ENCODE results near the gene TMEM222. TPM values are rescaled to one million over a fixed set of nuclear protein-coding genes. Genes with fewer than 3 reads are reported as not detected.

Gene TMEM222
- total and polyA plus RNA-seq, 2 of the 4 experiments (the other 2 are of a cell fraction) = 19.9 to 54.1 TPM

- TF ChIP-seq ELK1 (IDR thresholded peaks at IDR 0.05; ENCODE audit: borderline replicate concordance, low read depth, low read length) (no peak), RAD21 (IDR thresholded peaks at IDR 0.05; ENCODE audit: low read length) (no peak), CEBPB (IDR thresholded peaks at IDR 0.05; ENCODE audit: low read depth, low read length) (no peak)
Measured at GRCh38 chr1:27336756-27337155, 14.8 kb downstream of the TMEM222 start (continued).

- Histone ChIP-seq H4K91ac (ENCODE audit: insufficient read depth, low read depth, low read length) (no peak overlapping the region), H3K23ac (ENCODE audit: low read depth, low read length) (no peak overlapping the region), H4K5ac (ENCODE audit: low read depth, low read length) (no peak overlapping the region), H4K8ac (ENCODE audit: low read depth in 2 of 2, low read length in 2 of 2) (no peak overlapping the region), H2BK5ac (ENCODE audit: low read depth, low read length, poor library complexity, severe bottlenecking) (no peak overlapping the region), H3K79me1 (ENCODE audit: low read depth in 1 of 2, low read length in 2 of 2) (no peaks in the 10 kb centered on the region; a peak in 1 of 4 replicates), H3K27ac (ENCODE audit: insufficient read depth, low read length) (no peak overlapping the region), H4K20me1 (ENCODE audit: insufficient read depth, low read length) (no peaks in the 10 kb centered on the region), H3K18ac (ENCODE audit: low read depth, low read length) (no peak overlapping the region), H3K4me3 (ENCODE audit: insufficient read depth, low read depth, low read length) (no peak overlapping the region), H3K9me3 (ENCODE audit: control insufficient read depth, insufficient read depth, low read length) (no peaks in the 10 kb centered on the region), H2AK9ac (replicated peaks; ENCODE audit: low read depth, low read length, poor library complexity) (no peak overlapping the region), H3K36me3 (ENCODE audit: control insufficient read depth, insufficient read depth, low read length) (peaks cover 26% of the 10 kb centered on the region), H2AFZ (replicated peaks; ENCODE audit: low read length, poor library complexity) (no peak overlapping the region), H3K27me3 (ENCODE audit: control insufficient read depth, insufficient read depth, low read length) (no peaks in the 10 kb centered on the region), H3K4me2 (ENCODE audit: low read depth, low read length) (no peak overlapping the region), H2BK15ac (ENCODE audit: low read depth, low read length) (no peak overlapping the region), H2AK5ac (ENCODE audit: low read depth, low read length) (no peak overlapping the region), H3K4ac (ENCODE audit: low read depth, low read length) (no peak overlapping the region), H2BK120ac (ENCODE audit: low read depth, low read length) (no peak overlapping the region), H3K9ac (ENCODE audit: low read depth, low read length) (no peak overlapping the region), H3K14ac (replicated peaks; ENCODE audit: low read depth, low read length) (no peak overlapping the region), H3K4me1 (ENCODE audit: control insufficient read depth, insufficient read depth, low read length) (peaks cover 14% of the 10 kb centered on the region), H3K56ac (ENCODE audit: extremely low read depth, insufficient read depth, low read length) (no peak overlapping the region), H3K9me1 (ENCODE audit: insufficient read depth, low read length) (peaks cover 7% of the 10 kb centered on the region; the same call in 1 of the 2 replicates), H2BK20ac (ENCODE audit: low read depth, low read length) (no peak overlapping the region)
- intact Hi-C loops (cut with micrococcal nuclease) (no loop called here), dilution Hi-C loops (cut with HindIII; ENCODE audit: low sequenced_read_pairs, unreplicated experiment) (no loop called here), in situ Hi-C loops (cut with MboI; ENCODE audit: low sequenced_read_pairs) (no loop called here)
- ATAC-seq (ENCODE audit: low read depth) = no peak
- POLR2A ChIA-PET (ENCODE audit: unreplicated experiment) = no interaction called here
- CTCF ChIA-PET = no interaction called here
- 100% methylated on average over 3 of the region's 6 CpGs; no CpG with 5 or more reads in 1 of the 2 experiments for WGBS, 2 experiments (ENCODE audit: extremely low coverage in 2 of 2, insufficient read length in 1 of 2)
- no TSS peak for BruUV-seq (replicated peaks)
- DNase-seq = no peak
- no peak for TF ChIP-seq RFX5 (IDR thresholded peaks at IDR 0.05; ENCODE audit: low read depth, low read length)
- TF ChIP-seq CHD1 (IDR thresholded peaks at IDR 0.05; ENCODE audit: low read depth, low read length) = no peak
- no peak for TF ChIP-seq USF2 (IDR thresholded peaks at IDR 0.05; ENCODE audit: low read depth, low read length)
- TF ChIP-seq MAFK (IDR thresholded peaks at IDR 0.05; ENCODE audit: low read depth, low read length) = no peak
- no peak for TF ChIP-seq RCOR1 (IDR thresholded peaks at IDR 0.05; ENCODE audit: insufficient replicate concordance, low read length)
- TF ChIP-seq CEBPB (IDR thresholded peaks at IDR 0.05; ENCODE audit: low read depth, low read length) = no peak
- TF ChIP-seq NFE2L2 (IDR thresholded peaks at IDR 0.05; ENCODE audit: low read depth, low read length) = no peak
- no peak for TF ChIP-seq MXI1 (IDR thresholded peaks at IDR 0.05; ENCODE audit: borderline replicate concordance, low read depth, low read length)
Measured at GRCh38 chr1:27338751-27339150, 16.8 kb downstream of the TMEM222 start.

Measured in IMR-90 (cell line).